T-helper 1 cell treated with Interleukin-12 subunit alpha and Interleukin-12 subunit beta and Interleukin-4 antibody, amounts not matched to agents 30 μg/mL and 1 μg/mL, for 36 hours (primary cell): ENCODE data around the gene USHBP1.

Experiments used
- H3K27ac Mint-ChIP-seq: one replicate; pipeline ENCODE4 v1.8.0; 2021; ENCODE audit warnings: mild to moderate bottlenecking, mixed read lengths
- H3K27me3 Mint-ChIP-seq: one replicate; pipeline ENCODE4 v1.8.0; 2021; ENCODE audit warnings: low read depth, mixed read lengths
- H3K36me3 Mint-ChIP-seq: one replicate; pipeline ENCODE4 v1.8.0; 2021; ENCODE audit warnings: low read depth, mixed read lengths
- H3K4me1 Mint-ChIP-seq: one replicate; pipeline ENCODE4 v1.8.0; 2021; ENCODE audit warnings: low read depth, mixed read lengths
- H3K4me3 Mint-ChIP-seq: one replicate; pipeline ENCODE4 v1.8.0; 2021; ENCODE audit warnings: mild to moderate bottlenecking, moderate library complexity, mixed read lengths
- H3K9me3 Mint-ChIP-seq: one replicate; pipeline ENCODE4 v1.8.0; 2021; ENCODE audit warnings: mixed read lengths

Gene USHBP1

DNA sequence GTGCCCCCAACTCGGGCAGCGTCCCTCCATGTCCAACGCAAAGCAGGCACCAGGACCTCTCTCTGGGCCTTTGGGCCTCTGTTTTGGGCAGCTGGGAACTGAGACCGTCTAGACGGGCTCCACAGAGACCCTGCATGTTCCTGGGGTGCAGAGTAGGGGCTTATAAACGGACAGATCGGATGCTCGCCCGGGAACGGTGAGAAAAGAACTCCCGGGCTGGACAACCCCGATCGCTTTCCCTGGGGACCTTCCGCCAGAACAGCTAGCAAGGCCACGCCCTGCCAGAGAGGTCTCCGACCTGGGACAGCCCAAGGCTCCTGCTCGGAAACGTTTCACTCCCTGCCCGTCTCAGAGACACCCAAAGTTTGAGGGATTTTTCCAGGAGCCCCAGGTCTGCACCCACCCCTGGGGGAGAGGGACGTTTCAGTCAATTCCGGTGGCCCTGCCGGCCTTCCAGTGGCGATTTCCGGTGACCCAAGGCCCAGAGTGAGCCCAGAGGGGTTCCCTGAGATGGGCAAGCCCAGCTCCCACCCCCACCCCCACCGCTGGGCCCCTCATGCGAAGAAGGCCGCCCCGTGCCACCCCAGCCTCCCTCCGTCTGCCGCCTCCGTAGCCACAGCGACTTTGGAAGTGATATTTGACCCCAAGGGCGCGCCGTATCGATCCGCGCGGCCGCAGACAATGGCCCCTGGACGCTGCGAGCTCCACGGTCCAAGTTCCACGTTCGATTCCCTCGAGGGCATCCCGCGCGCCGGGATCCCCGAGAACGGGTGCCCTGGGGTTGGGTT, 20.5 kb downstream of the USHBP1 start:
- H3K36me3 Mint-ChIP-seq, result no peaks in the 10 kb centered on the region
- H3K27ac Mint-ChIP-seq, result no peak overlapping the region
- peak overlapping the region; percentile 34 for H3K4me3 Mint-ChIP-seq
- H3K4me1 Mint-ChIP-seq, result peaks cover 6% of the 10 kb centered on the region
- peaks cover 8% of the 10 kb centered on the region for H3K27me3 Mint-ChIP-seq
- H3K9me3 Mint-ChIP-seq, result no peaks in the 10 kb centered on the region

DNA sequence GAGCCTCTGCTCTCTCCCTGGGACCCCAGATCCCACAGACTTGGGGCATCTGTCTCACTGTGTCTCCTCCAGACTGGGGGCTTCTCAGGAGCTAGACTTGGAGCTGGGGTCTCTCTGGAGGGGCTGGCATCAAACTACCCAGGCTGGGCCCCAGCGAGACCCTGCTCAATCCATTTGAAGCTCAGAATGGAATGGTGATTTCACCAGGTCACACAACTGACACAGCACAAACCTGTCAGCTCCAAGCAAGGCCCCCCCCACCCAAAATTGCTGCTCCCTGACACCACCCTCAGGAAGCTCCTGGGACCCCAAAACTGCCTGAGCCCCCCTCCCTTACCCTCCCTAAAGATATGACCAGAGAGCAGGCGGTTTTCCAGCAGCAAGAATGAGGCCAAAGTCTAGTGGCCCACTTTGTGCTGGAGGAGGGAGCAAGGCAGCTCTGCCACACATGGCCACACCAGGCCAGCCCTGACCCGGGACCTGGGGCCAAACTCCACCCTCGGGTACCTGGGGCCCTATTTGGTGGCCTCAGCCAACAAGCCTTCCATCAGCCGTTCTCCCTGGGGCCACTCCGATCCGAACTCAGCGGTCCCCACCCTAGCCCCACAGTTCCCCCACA, 21.2 kb downstream of the USHBP1 start:
- H3K36me3 Mint-ChIP-seq, result no peaks in the 10 kb centered on the region
- no peaks in the 10 kb centered on the region for H3K9me3 Mint-ChIP-seq
- H3K27me3 Mint-ChIP-seq, result peaks cover 8% of the 10 kb centered on the region
- H3K27ac Mint-ChIP-seq, result no peak overlapping the region
- peaks cover 6% of the 10 kb centered on the region for H3K4me1 Mint-ChIP-seq
- H3K4me3 Mint-ChIP-seq, result peak overlapping the region; percentile 31

DNA sequence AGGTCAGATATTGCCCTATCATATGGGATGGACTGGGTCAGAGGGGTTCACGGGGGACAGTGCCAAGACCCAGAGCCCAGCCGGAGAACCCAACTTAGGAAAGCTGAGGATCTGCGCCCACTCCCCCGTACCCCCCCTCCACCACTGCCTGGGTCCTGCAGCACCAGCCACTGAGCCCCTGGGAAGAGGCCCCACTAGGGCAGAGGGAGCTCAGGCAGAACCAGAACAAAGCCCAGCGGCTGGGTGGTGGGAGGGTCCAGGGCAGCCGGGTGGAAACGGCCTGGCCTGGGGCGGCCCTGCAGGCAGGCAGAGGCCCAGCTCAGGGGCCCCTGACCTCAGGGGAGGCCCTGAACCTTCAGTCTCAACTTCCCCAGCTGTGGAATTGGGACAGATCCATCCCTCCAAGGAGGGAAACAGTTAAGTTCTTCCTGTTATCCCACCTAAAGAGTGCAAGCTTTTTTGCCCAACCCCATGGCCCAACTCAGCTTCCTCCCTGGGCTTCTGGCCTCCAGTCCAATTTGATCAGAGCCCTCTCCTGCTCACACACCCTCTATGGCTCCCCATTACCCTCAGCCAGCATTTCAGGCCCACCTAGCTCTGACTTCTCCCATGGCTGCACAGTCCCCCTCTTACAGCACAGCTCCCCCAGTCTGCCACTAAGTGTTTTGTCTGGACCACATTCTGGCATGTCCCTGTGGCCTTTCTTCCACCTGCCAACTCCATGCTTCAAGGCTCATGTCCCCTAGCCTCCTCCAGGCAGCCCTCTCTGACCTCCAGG, 21.9 kb downstream of the USHBP1 start:
- no peak overlapping the region for H3K4me3 Mint-ChIP-seq
- no peak overlapping the region for H3K27ac Mint-ChIP-seq
- peaks cover 7% of the 10 kb centered on the region for H3K4me1 Mint-ChIP-seq
- no peaks in the 10 kb centered on the region for H3K36me3 Mint-ChIP-seq
- peaks cover 8% of the 10 kb centered on the region for H3K27me3 Mint-ChIP-seq
- H3K9me3 Mint-ChIP-seq, result no peaks in the 10 kb centered on the region

DNA sequence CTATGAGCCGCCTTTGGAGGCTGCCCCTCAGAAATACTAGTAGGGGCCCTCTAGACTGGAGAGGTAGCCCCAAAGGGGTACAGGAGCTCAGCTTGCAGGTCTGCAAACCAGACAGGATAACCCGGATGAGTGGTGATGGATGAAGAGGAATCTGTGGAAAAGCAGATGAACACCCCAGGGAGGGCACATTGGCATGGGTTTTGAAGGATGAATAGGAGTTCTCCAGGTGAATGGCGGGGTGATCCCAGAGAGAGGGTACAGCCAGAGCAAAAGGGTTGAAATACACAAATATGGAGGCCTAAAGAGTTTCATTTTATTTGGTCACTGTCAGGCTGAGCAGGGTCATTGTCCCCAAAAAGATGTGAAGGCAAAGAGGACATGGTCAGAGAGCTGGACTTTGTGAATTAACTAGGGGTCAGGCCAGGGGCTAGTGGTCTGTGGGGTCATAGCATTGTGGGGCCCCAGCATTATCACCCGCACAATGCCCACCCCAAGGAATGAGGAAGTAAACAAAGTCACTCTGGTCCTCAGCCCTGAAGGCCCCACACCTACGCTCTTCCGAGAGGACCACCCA, 23.6 kb downstream of the USHBP1 start:
- Mint-ChIP-seq H3K4me1 (peaks cover 3% of the 10 kb centered on the region), H3K9me3 (no peaks in the 10 kb centered on the region), H3K27me3 (no peaks in the 10 kb centered on the region), H3K36me3 (no peaks in the 10 kb centered on the region), H3K27ac (no peak overlapping the region), H3K4me3 (no peak overlapping the region)

DNA sequence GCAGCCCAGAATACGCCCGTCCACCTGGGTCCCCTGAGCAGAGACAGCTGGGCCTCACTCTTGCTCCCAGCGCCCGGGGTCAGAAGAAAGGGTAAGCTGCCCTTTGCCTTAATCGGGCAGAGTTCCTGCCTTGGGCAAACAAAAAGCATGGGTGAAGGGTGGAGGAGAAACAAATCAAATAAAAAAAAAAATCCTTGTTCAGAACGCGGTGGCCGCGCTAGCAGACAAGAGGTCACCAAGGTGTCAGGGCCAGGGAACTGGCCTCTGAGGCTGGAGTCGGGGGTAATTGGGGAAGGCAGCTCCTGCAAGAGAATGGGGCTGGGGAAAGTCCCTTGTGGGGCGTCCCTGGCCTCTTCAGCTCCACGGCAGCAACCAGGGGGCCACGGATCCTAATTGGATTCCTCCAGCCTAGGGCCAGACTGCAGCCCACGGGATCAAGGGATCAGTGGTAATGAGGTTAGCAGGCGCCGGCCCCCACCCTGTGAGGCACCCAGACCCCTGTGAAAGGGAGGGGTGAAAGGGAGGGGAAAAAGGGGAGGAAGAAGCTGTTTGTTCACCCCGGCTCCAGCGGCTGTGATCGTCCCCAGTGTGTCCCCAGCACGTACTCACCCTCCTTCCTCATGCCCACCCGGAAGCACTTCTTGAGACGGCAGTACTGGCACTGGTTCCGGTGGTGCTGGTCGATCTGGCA, 24.3 kb downstream of the USHBP1 start:
- Mint-ChIP-seq H3K4me3 (no peak overlapping the region), H3K36me3 (no peaks in the 10 kb centered on the region), H3K9me3 (no peaks in the 10 kb centered on the region), H3K27ac (no peak overlapping the region), H3K27me3 (no peaks in the 10 kb centered on the region), H3K4me1 (peaks cover 3% of the 10 kb centered on the region)

DNA sequence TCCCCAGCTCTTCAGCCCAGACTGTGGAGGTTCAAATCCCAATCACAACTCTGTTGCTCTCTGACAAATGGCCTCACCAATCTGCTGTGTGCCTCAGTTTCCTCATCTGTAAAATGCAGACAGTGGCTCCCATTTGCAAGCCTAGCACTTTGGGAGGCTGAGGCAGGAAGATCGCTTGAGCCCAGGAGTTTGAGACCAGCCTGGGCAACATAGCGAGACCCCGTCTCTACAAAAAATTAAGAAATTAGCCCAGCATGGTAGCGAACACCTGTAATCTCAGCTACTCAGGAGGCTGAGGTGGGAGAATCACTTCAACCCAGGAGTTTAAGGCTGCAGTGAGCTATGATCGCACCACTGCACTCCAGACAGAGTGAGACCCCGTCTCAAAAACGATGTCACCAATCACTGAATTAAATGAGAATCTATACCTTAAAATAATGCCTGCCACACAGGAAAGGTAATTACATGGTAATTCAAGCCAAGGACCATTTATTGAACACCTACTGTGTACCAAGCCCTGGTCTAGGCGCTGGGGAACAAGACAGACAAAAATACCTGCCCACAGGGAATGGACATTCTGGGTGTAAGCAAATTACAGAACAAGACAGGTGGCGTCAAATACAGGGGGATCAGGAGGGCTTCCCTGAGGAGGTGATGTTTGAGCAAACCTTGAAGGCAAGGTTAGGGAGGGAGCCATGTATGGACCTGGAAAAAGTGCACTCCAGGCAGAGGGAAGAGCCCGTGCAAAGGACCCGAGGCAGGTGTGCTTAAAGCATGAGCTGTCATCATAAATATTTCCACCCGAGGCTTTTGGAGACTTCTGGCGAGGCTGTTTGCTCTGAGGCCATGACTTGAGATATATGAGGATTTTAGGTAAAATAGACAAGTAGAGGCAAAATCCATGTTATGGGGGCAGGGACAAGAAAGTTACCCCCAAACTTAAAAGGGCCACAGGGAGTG, 26.5 kb downstream of the USHBP1 start:
- Mint-ChIP-seq H3K27me3 (no peaks in the 10 kb centered on the region), H3K27ac (no peak overlapping the region), H3K4me3 (peak overlapping the region; percentile 40), H3K36me3 (no peaks in the 10 kb centered on the region), H3K4me1 (peaks cover 16% of the 10 kb centered on the region), H3K9me3 (no peaks in the 10 kb centered on the region)

DNA sequence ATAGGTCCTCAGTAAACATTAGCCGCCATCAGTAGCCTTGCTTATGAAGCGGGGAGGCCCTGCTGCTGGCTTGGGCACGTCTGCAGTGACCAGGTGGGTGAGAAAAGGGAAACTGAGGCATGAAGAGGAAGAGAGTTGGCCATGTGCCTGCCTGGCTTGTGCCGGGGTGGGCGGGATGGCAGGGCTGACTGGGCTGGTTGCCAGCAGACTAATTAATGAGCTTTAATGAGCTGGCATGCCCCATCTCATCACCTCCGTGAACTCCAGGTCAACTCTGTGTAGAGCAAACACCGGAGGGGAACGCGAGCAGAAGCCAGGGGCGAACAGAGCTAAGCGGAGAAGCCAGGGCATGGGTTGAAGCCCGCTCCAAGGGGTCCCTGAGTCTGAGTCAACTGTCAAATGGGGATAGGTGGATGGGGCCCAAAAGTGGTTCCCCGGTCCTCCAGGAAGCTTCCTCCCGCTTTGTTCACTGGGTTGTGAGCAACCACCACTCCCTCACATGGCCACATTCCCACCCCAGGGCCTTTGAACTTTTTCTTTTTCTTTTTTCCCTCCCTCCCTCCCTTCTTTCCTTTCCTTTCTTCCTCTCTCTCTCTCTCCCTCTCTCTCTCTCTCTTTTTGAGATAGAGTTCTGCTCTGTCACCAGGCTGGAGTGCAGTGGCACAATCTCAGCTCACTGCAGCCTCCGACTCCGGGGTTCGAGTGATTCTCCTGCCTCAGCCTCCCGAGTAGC, 27.6 kb downstream of the USHBP1 start:
- Mint-ChIP-seq H3K27me3 (no peaks in the 10 kb centered on the region), H3K27ac (peak overlapping the region; percentile 67), H3K4me3 (peak overlapping the region; percentile 25)

DNA sequence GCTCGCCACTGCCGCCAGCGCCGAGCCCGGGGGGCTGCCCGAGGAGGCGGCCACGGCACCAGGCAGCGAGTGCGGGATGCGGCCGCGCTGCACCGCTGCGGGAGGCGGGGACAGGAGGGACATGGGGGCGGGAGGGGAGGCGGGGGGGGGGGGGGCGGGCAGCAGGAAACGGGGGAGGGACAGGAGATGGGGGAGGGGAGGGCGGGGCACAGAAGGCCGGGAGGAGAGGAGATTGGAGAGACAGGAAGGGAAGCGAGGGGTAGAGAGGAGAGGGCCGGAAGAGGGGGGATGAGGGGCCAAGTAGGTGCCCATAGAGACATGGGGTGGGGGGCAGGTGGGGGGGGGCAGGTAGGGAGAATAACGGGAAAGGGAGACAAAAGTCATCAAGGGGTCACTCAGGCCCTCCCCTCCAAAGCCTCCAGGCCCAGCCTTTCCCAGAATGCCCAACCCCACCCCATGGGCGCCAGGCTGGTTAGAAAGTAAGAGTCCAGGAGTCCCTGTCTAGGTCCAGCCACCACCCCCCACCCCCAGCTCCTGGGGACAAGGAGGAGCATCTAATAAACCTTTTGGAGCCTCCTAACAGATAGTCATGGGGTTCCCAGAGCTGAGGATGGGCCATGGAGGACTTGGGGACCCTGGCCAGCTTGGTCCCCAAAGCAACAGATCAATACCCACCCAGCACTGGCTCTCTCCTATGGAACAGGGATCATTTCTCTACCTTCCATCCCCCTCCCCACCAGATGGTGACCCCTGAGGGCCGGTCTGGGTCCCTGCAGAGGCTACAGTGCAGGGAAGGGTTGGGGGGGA, 28.4 kb downstream of the USHBP1 start:
- no peaks in the 10 kb centered on the region for H3K9me3 Mint-ChIP-seq
- no peaks in the 10 kb centered on the region for H3K27me3 Mint-ChIP-seq
- H3K4me3 Mint-ChIP-seq, result peak overlapping the region; percentile 44
- H3K27ac Mint-ChIP-seq, result peak overlapping the region; percentile 31
- no peaks in the 10 kb centered on the region for H3K36me3 Mint-ChIP-seq
- peaks cover 16% of the 10 kb centered on the region for H3K4me1 Mint-ChIP-seq

More for the DNA sequence above, 27.6 kb downstream of the USHBP1 start:
- Mint-ChIP-seq H3K4me1 (peaks cover 16% of the 10 kb centered on the region), H3K36me3 (no peaks in the 10 kb centered on the region), H3K9me3 (no peaks in the 10 kb centered on the region)

DNA sequence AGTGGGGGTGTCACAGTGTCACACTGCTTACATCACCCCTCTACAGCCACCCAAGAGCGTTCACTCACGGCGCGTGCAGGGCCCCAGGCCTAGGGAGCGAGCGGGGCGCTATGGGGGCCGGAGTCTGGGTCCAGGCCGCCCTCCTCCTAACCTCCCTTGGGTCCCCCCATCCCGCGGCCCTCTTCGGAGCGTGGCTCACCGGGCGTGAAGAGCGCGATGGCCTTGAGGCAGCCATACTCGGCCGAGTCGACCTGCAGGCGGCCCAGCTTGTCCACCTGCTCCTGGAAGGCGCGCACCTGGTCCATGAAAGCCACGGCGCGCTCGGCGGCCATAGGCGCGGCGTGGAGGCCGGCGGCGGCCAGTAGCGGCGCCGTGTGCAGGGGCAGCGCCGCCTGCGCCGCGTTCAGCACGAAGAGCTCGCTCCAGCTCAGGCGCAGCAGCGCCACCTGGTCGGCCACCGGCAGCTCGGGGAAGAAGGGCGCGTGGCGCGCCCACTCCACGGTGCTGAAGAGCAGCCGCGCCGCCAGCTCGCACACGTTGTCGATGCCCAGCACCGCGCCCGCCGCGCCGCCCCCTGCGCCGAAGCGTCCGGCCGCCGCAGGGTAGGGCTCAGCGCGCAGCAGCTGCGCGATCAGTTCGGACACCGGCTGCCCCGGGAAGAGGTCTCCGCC, 29.1 kb downstream of the USHBP1 start:
- Mint-ChIP-seq H3K4me3 (peak overlapping the region; percentile 83), H3K4me1 (peaks cover 16% of the 10 kb centered on the region), H3K36me3 (no peaks in the 10 kb centered on the region), H3K9me3 (no peaks in the 10 kb centered on the region), H3K27me3 (no peaks in the 10 kb centered on the region), H3K27ac (peak overlapping the region; percentile 57)

DNA sequence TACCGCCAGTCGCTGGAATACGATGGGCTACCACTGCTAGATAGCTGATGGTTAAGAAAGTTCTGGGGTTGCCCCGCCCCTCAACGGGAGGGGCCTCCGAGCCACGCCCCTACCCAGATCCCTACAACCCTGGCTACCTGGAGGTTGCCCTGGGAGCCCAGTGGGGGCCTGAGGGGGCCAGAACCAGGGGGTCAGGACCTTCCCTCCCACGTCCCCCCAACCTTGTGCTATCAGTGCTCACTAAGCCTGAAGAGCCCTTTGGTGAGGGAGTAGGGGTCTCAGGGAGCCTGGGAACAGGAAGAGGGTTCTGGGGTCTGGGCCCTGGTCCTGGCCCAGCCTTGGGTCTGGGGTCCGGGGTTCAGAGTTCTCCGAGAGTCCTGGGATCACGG, 29.6 kb downstream of the USHBP1 start:
- peak overlapping the region; percentile 70 for H3K27ac Mint-ChIP-seq
- peak overlapping the region; percentile 83 for H3K4me3 Mint-ChIP-seq
- no peaks in the 10 kb centered on the region for H3K36me3 Mint-ChIP-seq
- H3K9me3 Mint-ChIP-seq, result no peaks in the 10 kb centered on the region
- H3K27me3 Mint-ChIP-seq, result no peaks in the 10 kb centered on the region
- H3K4me1 Mint-ChIP-seq, result peaks cover 16% of the 10 kb centered on the region

DNA sequence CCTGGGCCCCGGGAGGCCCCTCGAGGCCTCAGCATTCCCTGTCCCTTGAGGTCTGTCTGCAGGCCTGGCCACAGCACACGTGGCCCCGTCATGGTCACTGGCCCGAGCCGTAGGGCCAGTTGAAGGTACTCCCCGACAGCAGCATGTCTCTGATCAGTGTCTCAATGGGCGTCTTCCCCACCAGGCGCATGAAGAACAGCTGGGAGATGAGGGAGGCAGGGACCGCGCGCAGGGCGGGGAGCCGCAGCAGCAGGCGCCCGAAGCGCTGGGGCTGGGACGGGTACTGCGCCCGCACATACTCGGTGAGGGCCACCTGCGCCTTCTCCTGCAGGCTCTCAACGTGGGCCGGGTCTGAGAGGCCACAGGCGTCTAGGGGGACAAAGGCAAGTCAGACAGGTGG, 32.3 kb downstream of the USHBP1 start:
- Mint-ChIP-seq H3K27me3 (no peaks in the 10 kb centered on the region), H3K36me3 (no peaks in the 10 kb centered on the region), H3K4me3 (no peak overlapping the region), H3K27ac (no peak overlapping the region), H3K9me3 (no peaks in the 10 kb centered on the region), H3K4me1 (peaks cover 14% of the 10 kb centered on the region)

DNA sequence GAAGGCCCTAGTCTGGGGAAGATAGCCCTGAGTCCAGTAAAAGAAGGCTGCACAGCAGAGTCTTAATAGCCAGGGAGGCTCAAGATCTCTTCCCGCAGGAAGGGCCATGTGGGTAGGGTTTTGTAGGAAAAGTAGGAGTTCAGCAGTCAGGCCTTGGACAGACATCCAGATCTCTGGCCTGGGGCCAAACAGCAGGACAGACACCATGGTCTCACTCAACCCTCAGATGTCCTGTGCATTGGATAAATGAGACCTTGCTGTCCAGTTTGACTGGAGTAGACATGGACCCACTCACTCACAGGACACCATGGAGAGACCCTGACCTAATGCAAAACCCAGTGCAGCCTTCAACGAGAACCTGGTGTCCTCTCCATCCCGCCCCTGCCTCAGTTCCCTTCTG, 34.7 kb downstream of the USHBP1 start:
- Mint-ChIP-seq H3K27ac (no peak overlapping the region), H3K36me3 (no peaks in the 10 kb centered on the region), H3K4me1 (peaks cover 18% of the 10 kb centered on the region), H3K27me3 (no peaks in the 10 kb centered on the region), H3K9me3 (no peaks in the 10 kb centered on the region), H3K4me3 (no peak overlapping the region)
